ENCODE measurements around the gene SLC44A1. TPM values are rescaled to one million over a fixed set of nuclear protein-coding genes. Genes with fewer than 3 reads are reported as not detected.

SLC44A1 gene
- total and polyA plus RNA-seq, 2 of the 13 experiments (the other 11 are each of a cell fraction or from before 2014, with no cell fraction given) = 21.4 to 40.8 TPM

GRCh38 chr9:105413525-105413924, 169.1 kb downstream of the SLC44A1 start (continued):
- TF ChIP-seq ZBTB25 (CRISPR knock-in tag; IDR thresholded peaks at IDR 0.05) = no peak
- no peak for TF ChIP-seq ARNT (IDR thresholded peaks at IDR 0.05)
- TF ChIP-seq ZNF225 (CRISPR knock-in tag; IDR thresholded peaks at IDR 0.05) = no peak
- TF ChIP-seq ZBTB39 (CRISPR knock-in tag; IDR thresholded peaks at IDR 0.05) = no peak
- no peak for TF ChIP-seq TSC22D2 (CRISPR knock-in tag; IDR thresholded peaks at IDR 0.05; ENCODE audit: borderline replicate concordance)
- TF ChIP-seq ZSCAN21 (CRISPR knock-in tag; IDR thresholded peaks at IDR 0.05; ENCODE audit: borderline replicate concordance) = no peak
- no peak for TF ChIP-seq ZNF430 (CRISPR knock-in tag; IDR thresholded peaks at IDR 0.05)
- no peak for TF ChIP-seq DRAP1 (CRISPR knock-in tag; IDR thresholded peaks at IDR 0.05)
- TF ChIP-seq, protein P1, sequence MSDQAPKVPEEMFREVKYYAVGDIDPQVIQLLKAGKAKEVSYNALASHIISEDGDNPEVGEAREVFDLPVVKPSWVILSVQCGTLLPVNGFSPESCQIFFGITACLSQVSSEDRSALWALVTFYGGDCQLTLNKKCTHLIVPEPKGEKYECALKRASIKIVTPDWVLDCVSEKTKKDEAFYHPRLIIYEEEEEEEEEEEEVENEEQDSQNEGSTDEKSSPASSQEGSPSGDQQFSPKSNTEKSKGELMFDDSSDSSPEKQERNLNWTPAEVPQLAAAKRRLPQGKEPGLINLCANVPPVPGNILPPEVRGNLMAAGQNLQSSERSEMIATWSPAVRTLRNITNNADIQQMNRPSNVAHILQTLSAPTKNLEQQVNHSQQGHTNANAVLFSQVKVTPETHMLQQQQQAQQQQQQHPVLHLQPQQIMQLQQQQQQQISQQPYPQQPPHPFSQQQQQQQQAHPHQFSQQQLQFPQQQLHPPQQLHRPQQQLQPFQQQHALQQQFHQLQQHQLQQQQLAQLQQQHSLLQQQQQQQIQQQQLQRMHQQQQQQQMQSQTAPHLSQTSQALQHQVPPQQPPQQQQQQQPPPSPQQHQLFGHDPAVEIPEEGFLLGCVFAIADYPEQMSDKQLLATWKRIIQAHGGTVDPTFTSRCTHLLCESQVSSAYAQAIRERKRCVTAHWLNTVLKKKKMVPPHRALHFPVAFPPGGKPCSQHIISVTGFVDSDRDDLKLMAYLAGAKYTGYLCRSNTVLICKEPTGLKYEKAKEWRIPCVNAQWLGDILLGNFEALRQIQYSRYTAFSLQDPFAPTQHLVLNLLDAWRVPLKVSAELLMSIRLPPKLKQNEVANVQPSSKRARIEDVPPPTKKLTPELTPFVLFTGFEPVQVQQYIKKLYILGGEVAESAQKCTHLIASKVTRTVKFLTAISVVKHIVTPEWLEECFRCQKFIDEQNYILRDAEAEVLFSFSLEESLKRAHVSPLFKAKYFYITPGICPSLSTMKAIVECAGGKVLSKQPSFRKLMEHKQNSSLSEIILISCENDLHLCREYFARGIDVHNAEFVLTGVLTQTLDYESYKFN (CRISPR knock-in tag; conservative IDR thresholded peaks at IDR 0.05) = no peak
- TF ChIP-seq, protein P2, sequence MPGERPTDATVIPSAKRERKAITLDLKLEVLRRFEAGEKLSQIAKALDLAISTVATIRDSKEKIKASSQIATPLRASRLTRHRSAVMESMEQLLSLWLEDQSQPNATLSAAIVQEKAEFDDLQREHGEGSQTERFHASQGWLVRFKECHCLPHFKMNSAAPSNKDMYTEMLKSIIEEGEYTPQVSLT (CRISPR knock-in tag; IDR thresholded peaks at IDR 0.05; ENCODE audit: borderline replicate concordance, low read depth) = no peak
- TF ChIP-seq XRCC5 (optimal IDR thresholded peaks at IDR 0.05; ENCODE audit: low read length) = peak; percentile 22
- TF ChIP-seq, protein P3, sequence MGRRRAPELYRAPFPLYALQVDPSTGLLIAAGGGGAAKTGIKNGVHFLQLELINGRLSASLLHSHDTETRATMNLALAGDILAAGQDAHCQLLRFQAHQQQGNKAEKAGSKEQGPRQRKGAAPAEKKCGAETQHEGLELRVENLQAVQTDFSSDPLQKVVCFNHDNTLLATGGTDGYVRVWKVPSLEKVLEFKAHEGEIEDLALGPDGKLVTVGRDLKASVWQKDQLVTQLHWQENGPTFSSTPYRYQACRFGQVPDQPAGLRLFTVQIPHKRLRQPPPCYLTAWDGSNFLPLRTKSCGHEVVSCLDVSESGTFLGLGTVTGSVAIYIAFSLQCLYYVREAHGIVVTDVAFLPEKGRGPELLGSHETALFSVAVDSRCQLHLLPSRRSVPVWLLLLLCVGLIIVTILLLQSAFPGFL (CRISPR knock-in tag; IDR thresholded peaks at IDR 0.05) = no peak
- no peak for TF ChIP-seq JUN (CRISPR knock-in tag; IDR thresholded peaks at IDR 0.05)
- TF ChIP-seq TOPORS (CRISPR knock-in tag; IDR thresholded peaks at IDR 0.05) = no peak
- TF ChIP-seq ZNF616 (CRISPR knock-in tag; IDR thresholded peaks at IDR 0.05; ENCODE audit: low read depth) = no peak
